HUES48 (cell line): ENCODE results near the gene ZNF516.

Source experiments
- H3K27ac ChIP-seq: one replicate; pipeline ENCODE4 v1.7.0; 2013; ENCODE audit warnings: low read depth, low read length, inconsistent platforms
- H3K27me3 ChIP-seq: 2 replicates; pipeline ENCODE4 v1.6.1; 2013; ENCODE audit warnings: mild to moderate bottlenecking, low read length; ENCODE audit not compliant: control insufficient read depth, insufficient read depth
- H3K36me3 ChIP-seq: 2 replicates; pipeline ENCODE4 v1.6.1; 2013; ENCODE audit warnings: low read length; ENCODE audit not compliant: control insufficient read depth, insufficient read depth
- H3K4me1 ChIP-seq: 2 replicates; pipeline ENCODE4 v1.6.1; 2013; ENCODE audit warnings: mild to moderate bottlenecking, low read length; ENCODE audit not compliant: control insufficient read depth, insufficient read depth
- H3K4me3 ChIP-seq: 2 replicates; pipeline ENCODE4 v1.5.1; 2013; ENCODE audit warnings: mild to moderate bottlenecking, low read depth, low read length
- H3K9ac ChIP-seq: 2 replicates; pipeline ENCODE4 v1.6.1; 2013; ENCODE audit warnings: mild to moderate bottlenecking, low read depth, low read length, moderate library complexity
- H3K9me3 ChIP-seq: 2 replicates; pipeline ENCODE4 v1.6.1; 2013; ENCODE audit warnings: low read length; ENCODE audit not compliant: control insufficient read depth, insufficient read depth

Gene ZNF516

DNA sequence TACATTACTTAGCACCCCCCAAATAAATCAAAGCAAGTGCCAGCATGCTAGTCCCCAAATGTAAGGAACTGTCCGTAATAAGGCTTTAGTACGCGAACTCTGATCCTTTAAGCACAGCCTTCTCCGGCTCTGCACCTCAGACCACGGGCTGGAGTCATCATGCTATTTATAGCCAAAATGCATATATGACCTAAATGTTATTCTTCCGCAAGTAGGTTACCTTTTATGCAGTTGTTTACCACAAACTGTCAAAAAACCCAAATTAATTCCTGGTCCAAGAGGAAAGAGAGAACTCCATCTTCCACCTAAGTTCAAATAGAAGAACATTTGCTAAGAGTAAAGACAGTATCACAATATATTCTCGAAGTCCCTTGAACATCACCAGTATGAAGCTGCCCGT, 42.7 kb downstream of the ZNF516 start:
- no peak overlapping the region for H3K9ac ChIP-seq
- H3K27me3 ChIP-seq, result peaks cover 31% of the 10 kb centered on the region
- H3K4me1 ChIP-seq, result peaks cover 49% of the 10 kb centered on the region
- no peaks in the 10 kb centered on the region for H3K36me3 ChIP-seq
- no peaks in the 10 kb centered on the region for H3K9me3 ChIP-seq
- peak overlapping the region; percentile 56 for H3K27ac ChIP-seq
- H3K4me3 ChIP-seq, result peak overlapping the region; percentile 50

DNA sequence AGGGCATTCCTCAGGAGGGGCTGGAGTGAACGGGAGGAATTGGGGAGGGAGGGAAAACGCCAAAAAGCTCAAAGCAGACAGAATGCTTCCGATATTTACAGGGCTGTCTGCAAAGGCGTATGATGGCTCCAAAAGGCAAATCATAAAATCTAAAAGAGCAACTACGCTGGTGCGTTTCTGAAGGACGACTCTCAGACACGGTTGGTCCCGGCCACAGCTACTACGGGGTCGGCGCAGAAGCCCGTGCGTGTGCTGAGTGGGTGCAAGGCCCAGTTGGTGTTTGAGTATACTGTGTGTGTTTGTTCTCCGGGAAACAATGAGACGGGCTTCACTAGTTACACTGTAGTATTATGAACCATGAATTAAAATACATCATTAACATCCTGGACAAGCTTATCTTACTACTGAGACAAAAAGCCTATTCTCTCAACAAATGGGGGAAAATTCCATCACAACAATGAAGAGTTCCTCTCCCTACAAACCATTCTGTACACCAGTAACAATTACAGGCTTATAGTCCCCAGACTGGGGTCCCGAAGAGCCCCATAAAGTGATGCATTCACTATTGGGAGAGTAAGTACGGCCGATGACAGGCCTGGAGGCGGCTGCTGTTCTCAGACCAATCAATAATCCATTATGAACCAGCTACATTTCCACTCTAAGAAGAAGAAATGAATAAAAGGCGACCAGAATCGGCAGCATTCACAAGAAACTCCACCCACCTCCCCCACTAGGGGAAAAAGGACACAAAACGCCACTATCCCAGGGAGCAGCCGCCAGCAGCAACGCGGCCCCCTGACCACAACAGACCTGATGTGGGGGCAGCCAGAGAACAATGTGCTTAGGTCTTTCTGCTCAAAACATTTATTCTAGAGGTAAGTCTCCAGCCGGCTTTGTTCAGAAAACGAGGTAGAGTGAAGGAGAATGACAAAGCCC, 43.4 kb downstream of the ZNF516 start:
- peaks cover 49% of the 10 kb centered on the region for H3K4me1 ChIP-seq
- peak overlapping the region; percentile 62 for H3K27ac ChIP-seq
- H3K9ac ChIP-seq, result no peak overlapping the region
- no peaks in the 10 kb centered on the region for H3K9me3 ChIP-seq
- H3K4me3 ChIP-seq, result peak overlapping the region; percentile 50
- no peaks in the 10 kb centered on the region for H3K36me3 ChIP-seq
- peaks cover 31% of the 10 kb centered on the region for H3K27me3 ChIP-seq

DNA sequence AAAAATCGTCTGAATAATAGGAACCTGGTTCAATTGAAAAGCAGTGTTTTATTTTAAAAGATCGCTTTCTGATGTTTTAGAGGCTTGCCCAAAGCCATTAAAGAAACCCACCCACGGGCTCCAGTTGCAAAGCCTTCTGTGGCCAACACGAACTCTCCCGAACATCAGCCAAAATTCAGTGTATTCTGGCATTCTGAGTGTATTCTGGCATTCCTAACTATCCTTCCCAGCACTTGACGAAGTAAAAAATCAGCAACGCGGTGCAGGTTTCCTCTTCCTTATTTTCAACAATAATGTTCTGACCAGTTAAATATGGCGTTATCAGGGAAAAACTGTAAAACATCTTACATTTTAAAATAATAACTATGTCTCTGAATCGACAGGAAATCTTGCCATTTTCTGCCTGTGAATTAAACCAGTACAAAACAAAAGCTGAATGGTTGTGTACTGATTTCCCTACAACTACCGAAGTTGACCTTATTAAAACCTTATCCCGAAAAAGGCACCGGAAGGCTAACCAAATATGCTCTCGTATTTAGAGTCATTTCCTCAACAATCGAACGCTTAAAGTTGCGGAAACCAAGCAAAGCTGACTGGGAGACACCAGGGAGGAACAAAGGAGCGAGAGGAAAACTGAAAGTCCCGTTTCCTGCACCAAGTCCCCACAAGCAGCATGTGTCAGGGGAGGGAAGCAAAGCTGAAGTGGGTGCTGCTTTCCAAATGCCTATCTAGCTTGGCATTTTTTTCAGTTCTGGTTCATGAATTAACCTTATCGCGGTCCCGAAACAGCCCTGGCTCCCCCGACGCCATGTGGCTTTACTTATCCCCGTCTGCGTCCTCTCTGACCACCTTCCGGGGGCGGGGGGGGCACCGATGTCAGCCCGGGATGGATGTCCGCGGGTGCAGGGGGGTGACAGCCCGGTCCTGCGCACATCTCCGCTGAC, 44.3 kb downstream of the ZNF516 start:
- H3K9me3 ChIP-seq, result no peaks in the 10 kb centered on the region
- peak overlapping the region; percentile 50 for H3K4me3 ChIP-seq
- peaks cover 49% of the 10 kb centered on the region for H3K4me1 ChIP-seq
- H3K9ac ChIP-seq, result no peak overlapping the region
- H3K27ac ChIP-seq, result peak overlapping the region; percentile 62
- H3K36me3 ChIP-seq, result no peaks in the 10 kb centered on the region
- peaks cover 31% of the 10 kb centered on the region for H3K27me3 ChIP-seq

DNA sequence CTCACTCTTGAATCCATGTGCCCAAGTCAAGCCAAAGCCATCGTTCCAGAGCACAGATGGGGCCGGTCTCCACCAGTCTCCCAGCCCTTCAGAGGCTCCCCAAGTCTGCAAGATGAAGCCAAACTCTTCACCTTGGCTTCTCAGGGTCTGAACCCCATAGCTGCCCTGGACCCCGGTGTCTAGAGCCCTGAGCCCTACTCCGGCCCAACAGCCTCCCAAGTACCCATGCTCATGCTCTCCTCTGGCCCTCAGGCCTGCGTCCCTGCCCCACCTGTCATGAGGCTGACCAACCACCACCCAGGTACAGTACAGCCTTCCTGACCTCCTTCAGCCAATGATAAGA, 46.0 kb downstream of the ZNF516 start:
- no peaks in the 10 kb centered on the region for H3K9me3 ChIP-seq
- peaks cover 41% of the 10 kb centered on the region for H3K4me1 ChIP-seq
- H3K9ac ChIP-seq, result no peak overlapping the region
- H3K36me3 ChIP-seq, result no peaks in the 10 kb centered on the region
- no peak overlapping the region for H3K4me3 ChIP-seq
- no peak overlapping the region for H3K27ac ChIP-seq
- H3K27me3 ChIP-seq, result peaks cover 31% of the 10 kb centered on the region

DNA sequence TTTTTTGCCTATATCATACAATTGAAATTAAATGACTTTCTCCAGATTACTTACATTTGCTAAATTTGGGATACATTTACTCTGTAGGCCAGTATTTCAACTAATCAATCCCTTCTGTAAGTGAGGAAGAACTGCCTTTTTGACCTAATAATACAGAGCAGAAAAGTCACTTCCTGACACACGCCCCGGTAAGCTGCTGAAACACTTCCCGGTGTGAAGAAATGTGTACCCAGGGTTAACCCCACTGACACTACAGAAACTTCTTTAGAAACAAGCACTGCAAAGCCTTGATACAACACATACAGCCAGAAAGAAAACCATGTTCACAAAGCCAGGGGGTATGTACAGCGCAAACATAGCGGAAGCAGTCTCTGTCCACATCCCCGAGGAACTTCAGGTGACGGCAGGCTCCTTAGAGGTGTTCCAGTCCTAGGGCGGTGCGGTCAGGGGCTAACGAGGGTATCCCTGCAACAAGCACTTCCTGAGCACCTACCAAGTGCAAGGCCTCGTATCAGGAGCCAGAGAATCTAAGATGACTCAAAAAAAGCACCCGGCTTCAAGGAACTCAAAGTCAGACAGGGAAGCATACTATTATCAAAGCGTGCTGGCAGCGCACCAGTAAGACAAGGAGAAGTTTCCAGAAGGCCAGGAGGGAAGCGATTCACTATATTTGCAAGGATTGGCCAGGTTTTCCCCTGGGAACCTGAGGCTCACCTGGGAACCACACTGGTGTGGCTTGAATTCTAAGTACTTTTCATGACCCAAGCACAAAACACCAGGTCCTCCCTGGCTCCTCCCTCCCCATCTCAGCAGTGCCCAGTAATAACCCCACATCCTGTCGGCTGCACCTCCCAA, 46.6 kb downstream of the ZNF516 start:
- no peak overlapping the region for H3K27ac ChIP-seq

DNA sequence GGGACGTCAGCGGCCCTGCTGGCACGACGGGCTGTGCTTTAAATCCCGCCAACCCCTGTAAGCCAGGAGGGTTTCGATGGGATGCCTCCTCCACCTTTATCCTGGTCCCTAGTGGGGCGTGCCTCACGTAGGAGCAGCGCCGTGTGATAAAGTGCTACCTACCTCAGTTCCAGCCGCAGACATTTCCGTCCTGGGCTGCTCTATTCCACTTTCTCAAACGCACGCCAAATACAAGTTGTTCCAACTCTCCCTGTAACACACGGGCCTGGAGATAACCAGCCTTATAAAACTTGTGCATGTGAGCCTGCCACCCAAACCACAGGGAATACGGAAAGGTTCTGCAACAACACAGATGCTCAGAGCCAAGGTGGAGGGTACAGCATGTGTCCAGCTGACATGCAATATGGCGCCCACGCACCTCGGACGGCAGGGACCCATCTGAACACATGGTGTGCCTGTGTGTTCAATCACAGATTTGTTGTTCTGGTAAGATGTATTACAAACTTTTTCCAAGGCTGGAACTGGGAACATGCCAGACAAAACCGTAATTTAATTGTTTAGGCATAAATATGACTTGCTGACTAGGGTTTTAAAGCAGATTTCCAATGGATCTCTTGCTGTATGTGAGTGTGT, 47.7 kb downstream of the ZNF516 start:
- Histone ChIP-seq H3K27ac (no peak overlapping the region), H3K9ac (no peak overlapping the region), H3K9me3 (no peaks in the 10 kb centered on the region), H3K4me3 (no peak overlapping the region), H3K27me3 (peaks cover 20% of the 10 kb centered on the region), H3K4me1 (peaks cover 24% of the 10 kb centered on the region), H3K36me3 (peaks cover under 1% of the 10 kb centered on the region; the same call in 1 of the 2 replicates)

More for the DNA sequence above, 46.6 kb downstream of the ZNF516 start:
- Histone ChIP-seq H3K4me1 (peaks cover 36% of the 10 kb centered on the region), H3K36me3 (no peaks in the 10 kb centered on the region), H3K4me3 (no peak overlapping the region), H3K9me3 (no peaks in the 10 kb centered on the region), H3K9ac (no peak overlapping the region), H3K27me3 (peaks cover 30% of the 10 kb centered on the region)

DNA sequence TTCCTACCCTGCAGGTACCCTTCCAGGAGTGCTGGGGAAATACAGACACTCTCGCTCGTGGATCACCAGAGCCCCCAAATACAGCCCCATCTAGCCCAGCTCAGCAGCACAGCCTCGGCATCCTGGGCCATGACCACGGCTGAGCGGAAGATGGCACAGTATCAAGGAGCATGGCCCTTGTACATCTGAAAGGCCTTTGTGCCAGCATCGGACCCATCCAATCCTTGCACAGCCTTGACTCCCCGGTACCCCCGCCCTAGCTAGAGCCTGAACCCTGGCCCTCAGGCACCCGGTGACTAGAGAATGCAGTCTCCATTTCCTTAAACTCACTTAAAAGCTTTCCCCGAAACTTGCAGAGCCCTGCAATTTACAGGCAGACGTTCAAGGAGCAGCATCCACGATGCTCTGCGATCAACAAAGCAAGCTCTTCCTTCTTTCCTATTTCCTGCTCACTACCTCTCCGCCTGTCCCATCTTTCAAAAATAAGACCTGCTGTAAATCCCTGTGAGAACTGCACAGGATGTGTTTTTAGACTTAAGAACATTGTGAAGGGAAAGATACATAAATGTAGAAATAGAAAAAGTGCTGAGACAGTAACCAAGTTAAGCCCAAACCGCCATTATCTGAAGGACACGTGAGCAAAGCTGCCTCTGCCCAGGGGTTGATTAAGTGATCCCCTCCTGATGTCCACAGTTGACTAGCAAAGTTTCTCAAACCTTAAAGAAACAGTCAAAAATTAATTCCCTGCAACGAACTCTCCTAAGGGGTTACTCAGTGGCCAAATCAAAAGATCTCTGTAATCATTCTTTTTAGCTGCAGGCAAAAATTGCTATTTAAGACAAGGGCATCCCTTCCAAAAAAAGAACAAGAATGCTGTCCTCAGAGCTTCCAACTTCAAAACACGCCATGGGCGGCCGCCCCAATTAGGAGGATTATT, 48.5 kb downstream of the ZNF516 start:
- H3K4me1 ChIP-seq, result peaks cover 17% of the 10 kb centered on the region

DNA sequence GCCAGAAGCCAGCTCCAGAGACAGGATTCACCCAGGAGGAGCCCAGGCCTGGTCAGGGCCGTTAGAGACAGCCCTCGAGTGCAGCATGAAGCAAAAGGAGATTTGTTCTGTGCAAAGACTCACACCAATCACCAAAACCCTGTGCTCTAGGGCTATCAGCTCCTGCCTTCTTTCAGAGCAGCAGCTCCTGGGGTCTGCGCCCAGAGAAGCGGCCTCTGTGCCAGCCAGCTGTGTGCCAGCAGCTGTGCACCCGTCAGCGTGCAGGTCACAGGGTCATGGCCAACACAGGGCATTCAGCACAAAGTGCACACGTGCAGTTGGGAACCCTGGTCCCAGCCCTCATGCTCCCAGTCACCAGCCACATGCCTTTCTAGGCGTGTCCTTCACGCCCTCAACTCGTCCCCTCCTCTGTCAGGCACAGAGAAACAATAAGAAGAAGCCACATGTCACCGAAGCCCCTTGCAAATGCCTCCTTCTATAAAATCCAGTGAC, 49.3 kb downstream of the ZNF516 start:
- Histone ChIP-seq H3K9me3 (no peaks in the 10 kb centered on the region), H3K27ac (no peak overlapping the region), H3K36me3 (peaks cover 8% of the 10 kb centered on the region), H3K27me3 (peaks cover 6% of the 10 kb centered on the region), H3K4me3 (no peak overlapping the region), H3K4me1 (peaks cover 12% of the 10 kb centered on the region), H3K9ac (no peak overlapping the region)

More for the DNA sequence above, 48.5 kb downstream of the ZNF516 start:
- H3K27ac ChIP-seq, result no peak overlapping the region
- H3K36me3 ChIP-seq, result peaks cover 3% of the 10 kb centered on the region; the same call in 1 of the 2 replicates
- H3K4me3 ChIP-seq, result no peak overlapping the region
- no peak overlapping the region for H3K9ac ChIP-seq
- peaks cover 12% of the 10 kb centered on the region for H3K27me3 ChIP-seq
- no peaks in the 10 kb centered on the region for H3K9me3 ChIP-seq

DNA sequence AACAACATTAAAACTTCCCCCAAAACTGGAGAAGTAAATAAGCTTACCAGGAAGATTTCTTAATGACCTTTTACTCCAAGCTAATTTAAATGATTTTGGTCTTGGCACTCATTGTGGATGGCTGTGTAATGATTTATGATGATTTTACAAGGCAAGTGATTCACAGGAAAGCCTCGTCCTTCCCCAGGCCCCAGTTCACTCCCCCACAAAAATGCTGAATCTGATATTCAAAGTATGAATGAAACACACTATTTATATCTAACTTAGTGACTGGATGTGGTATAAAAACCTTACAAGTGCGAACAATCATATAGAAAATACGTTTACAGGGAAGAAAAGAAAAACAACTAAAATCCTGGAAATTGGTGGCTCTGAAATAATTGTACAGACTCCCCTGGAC, 49.8 kb downstream of the ZNF516 start:
- Histone ChIP-seq H3K27me3 (peaks cover under 1% of the 10 kb centered on the region; the same call in 1 of the 2 replicates), H3K9me3 (no peaks in the 10 kb centered on the region), H3K4me1 (peaks cover 6% of the 10 kb centered on the region), H3K36me3 (peaks cover 14% of the 10 kb centered on the region), H3K9ac (no peak overlapping the region), H3K27ac (no peak overlapping the region), H3K4me3 (no peak overlapping the region)
